NCI-H2081 (cell line): ENCODE results near the gene RAMAC.
A peak's percentile ranks its signal among the peaks of the same experiment; 100 is the strongest.
"Not testable (repeated sequence)": the region's sequence is repeated elsewhere in the genome, so short reads cannot be mapped to it uniquely, and the experiment has no call there.

ENCODE experiments used
- DNase-seq, 2 experiments: peaks; one replicate each; lab custom pipeline; 2025; lab: John Stamatoyannopoulos, UW

Gene RAMAC

DNA sequence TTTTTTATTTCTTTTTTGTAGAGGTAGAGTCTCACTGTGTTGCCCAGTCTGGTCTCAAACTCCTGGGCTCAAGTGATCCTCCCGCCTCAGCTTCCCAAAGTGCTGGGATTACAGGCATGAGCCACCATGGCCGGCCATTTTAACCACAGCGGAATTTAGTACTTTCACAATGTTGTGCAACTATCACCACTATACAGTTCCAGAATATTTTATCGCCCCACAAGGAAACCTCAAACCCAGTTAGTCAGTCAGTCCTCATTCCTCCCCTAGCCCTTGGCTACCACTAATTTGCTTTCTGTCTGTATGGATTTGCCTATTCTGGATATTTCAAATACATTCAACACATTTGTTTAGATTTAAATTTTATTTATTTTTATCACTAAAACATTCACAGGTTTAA, 17.9 kb upstream of the RAMAC start:
- no peak for DNase-seq

DNA sequence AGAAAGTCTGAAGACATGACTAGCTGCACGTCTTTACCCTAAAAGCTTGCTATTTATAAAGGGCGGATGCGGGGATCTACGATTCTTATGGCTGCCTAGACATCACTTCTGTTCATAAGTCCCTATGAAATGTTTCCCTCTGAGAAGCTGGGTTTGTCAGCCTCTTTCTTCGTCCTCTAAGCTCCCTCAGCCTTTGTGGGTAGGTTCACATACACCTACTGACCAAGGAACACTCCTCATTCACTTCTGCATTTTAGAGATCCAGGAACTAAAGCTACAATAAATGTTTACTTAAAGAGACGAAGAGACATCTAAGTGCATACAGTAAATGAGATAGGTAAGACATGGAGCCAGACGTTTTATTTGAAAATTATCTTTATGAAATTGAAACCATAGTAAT, 16.7 kb upstream of the RAMAC start:
- DNase-seq = no peak

GRCh38 chr15:82970078-82970686, 15.8 kb upstream of the RAMAC start:
- no peak for DNase-seq

- no peak for DNase-seq
Measured at GRCh38 chr15:82970696-82971095, 15.3 kb upstream of the RAMAC start.

DNA sequence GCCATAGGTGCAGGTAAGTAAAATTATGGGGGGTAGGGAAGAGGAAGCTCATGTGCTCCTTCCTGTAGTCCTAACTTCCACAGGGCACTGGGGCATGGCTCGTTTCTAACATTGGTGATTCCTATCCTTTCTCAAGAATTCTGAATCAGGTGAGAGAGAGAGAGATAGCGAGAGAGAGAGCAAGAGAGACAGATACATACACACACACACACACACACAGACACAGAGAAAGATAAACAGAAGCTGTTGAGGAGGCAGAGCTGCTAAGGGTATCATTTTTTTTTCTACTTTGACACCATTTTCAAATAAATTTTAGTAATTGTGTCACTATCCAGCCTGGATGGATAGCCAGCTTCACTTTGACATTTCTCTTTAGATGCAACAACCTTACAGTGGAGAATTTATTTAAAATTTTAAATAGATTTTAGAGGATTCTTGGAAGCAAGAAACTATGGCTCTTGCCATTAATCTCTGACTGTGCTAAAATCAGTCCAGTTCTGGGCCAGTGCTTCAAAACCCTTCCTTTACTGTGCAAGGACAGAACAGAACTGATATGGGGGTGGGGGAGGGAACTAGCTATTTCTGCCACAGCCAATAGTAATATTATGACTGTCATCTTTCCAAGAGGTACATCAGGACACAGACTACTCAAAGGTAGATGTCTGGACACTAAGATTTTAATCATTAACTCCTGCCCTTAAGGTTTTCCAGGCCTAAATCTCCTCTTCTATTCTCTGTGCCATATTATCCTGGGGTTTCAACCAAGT, 14.6 kb upstream of the RAMAC start:
- no peak for DNase-seq

DNA sequence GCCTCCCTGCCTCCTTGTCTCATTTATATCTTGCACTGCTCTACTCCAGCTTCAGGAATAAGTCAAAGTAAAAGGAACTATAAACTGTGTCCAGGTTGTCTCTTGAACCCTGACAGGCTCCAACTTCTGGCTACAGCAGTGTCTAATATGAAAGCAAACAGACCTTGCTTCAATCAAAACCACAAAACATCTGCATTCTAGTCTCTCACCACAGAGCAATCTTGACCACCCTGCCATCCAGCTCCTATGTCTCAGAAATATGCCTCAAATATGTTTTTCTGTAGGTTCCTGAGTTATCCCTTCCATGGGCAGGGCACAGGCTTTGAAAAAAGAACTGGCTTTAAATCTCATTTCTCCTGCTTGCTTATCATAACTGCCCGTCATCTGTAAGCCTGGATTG, 13.0 kb upstream of the RAMAC start:
- DNase-seq = no peak

DNA sequence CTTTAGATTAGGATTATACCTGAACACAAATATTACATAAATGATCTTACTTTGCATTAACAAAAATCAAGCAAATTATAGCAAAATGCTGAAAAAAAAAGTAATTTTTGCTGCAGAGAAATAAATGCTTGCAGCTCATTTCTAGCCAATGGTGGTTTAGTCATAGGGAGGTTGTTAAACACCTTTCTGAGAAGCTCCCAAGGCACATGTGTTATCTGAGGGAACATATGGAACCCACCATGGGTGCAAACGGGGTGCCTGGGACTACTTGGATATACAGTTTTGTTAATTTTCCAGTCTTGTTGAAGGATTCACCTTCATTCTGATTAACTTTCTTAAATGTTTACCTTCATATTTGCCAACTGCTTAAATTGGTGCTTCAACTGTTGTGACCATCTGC, 8.9 kb upstream of the RAMAC start:
- no peak for DNase-seq

- DNase-seq = no peak
Measured at GRCh38 chr15:82978438-82978837, 7.6 kb upstream of the RAMAC start.

GRCh38 chr15:82979726-82980125, 6.3 kb upstream of the RAMAC start:
- DNase-seq = no peak

DNA sequence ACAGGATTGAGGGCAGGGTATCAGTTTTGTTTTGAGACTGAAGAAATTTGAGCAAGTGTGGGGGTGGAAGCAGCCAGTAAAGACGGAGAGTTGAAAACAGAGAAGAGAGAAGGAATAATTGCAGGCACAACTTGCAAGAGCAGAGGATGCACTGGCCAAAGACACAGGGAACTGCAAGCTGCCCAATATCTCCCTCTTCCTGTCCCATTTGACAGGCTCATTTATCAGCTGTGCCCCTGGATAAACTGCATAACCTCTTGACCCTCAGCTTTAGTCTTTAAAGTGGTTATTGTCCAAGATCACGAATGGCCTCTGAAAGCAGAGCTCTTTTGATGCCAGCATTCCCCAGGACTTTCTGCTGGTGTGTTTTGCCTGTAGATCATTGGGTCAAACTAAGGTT, 5.0 kb upstream of the RAMAC start:
- no peak for DNase-seq

- no peak for DNase-seq
Measured at GRCh38 chr15:82986442-82986780, 401 bp downstream of the RAMAC start.

DNA sequence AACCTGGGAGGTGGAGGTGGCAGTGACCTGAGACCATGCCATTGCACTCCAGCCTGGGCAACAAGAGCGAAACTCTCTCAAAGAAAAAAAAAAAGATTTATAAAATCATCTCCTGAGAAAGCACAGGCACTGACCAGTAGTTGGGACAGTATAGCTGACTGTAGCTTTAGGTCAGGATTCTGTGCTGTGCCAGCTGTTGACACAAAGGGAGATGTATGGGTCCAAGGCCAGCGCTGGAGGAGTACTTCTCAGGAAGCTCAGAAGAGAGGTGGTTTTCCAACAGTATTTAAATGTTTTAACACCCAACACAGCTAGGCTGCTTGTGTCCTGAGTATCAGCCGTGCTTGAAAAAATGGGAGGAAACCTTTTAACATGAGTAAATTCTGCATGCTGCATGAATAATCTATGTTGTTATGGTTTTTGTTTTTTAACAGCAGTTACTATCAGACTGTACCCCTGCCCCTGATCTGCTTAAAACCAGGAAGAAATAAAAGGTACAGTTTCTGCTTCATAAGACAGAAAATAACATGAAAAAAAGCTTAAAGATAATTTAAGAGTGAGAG, 6.5 kb downstream of the RAMAC start:
- no peak for DNase-seq

GRCh38 chr15:82993144-82993543, 7.1 kb downstream of the RAMAC start:
- DNase-seq = no peak

- DNase-seq = no peak
Measured at GRCh38 chr15:82995076-82995475, 9.1 kb downstream of the RAMAC start.

GRCh38 chr15:82995938-82996337, 9.9 kb downstream of the RAMAC start:
- DNase-seq = no peak

DNA sequence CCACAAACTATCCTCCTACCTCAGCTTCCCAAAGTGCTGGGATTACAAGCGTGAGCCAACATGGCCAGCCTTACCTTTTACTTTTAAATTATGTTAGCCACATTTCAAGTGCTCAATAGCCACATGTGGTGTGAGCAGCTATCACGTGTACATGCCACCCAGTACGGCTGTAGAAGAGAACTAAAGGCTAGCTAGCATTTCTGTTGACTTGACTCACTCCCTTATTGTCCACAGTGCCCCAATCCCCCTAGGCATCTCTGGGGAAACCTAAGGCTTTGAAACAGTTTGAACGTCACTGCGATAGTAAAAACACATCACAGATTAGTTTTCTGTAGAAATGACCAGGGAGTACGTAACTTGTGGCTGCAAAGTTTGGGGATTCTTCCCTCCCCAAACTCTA, 13.4 kb downstream of the RAMAC start:
- no peak for DNase-seq

GRCh38 chr15:82999905-83000671, 14.1 kb downstream of the RAMAC start:
- DNase-seq = peak; percentile 51 to 70

- not testable (repeated sequence) for DNase-seq
Measured at GRCh38 chr15:83000672-83001031, 14.6 kb downstream of the RAMAC start.

- peak; percentile 71 to 77 for DNase-seq
Measured at GRCh38 chr15:83010709-83011270, 24.8 kb downstream of the RAMAC start.

- peak; percentile 88 to 94 for DNase-seq
Measured at GRCh38 chr15:83011271-83012075, 25.5 kb downstream of the RAMAC start, which contains the start of gene C15orf40. Gene C15orf40, minus strand, starts transcription at chr15:83011639. Its CDS starts 32 bp downstream, at chr15:83011607.

DNA sequence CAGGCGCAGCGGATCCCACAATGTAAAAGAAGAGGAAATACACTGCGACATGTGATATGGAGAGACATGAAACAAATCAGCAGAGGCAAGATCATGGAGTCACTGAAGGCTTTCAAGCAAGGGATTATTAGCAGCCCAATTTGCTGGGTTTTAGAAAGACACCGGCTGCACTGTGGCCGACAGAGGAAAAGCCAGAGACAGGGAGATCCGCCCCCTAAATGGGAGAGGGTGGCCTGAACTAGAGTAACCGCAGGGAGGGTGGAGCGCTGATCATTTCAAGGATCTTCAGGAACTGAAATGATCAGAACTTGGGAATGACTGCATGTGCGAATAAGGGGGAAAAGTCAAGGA, 26.0 kb downstream of the RAMAC start:
- no peak for DNase-seq

GRCh38 chr15:83012636-83013035, 26.6 kb downstream of the RAMAC start:
- DNase-seq = no peak
